ENCODE data around the gene SERPINB8.

SERPINB8 gene

GRCh38 chr18:64019922-64020756, 50.3 kb downstream of the SERPINB8 start:
- DNase-seq, result no peak

- DNase-seq, result no peak
These were observed 56.5 kb downstream of the SERPINB8 start for GRCh38 chr18:64026350-64026749.

GRCh38 chr18:64027931-64028695, 58.2 kb downstream of the SERPINB8 start:
- DNase-seq, result no peak

- DNase-seq, result no peak
These were observed 59.2 kb downstream of the SERPINB8 start for GRCh38 chr18:64029096-64029495.

- DNase-seq, result no peak
These were observed 61.5 kb downstream of the SERPINB8 start for GRCh38 chr18:64031411-64031810.

GRCh38 chr18:64032312-64032711, 62.4 kb downstream of the SERPINB8 start:
- no peak for DNase-seq

- DNase-seq, result peak; percentile 24
These were observed 68.0 kb downstream of the SERPINB8 start for GRCh38 chr18:64037812-64038414.
